ENCODE data around the gene PGAP6. TPM values are rescaled to one million over a fixed set of nuclear protein-coding genes. Genes with fewer than 3 reads are reported as not detected.
A peak's percentile ranks its signal among the peaks of the same experiment; 100 is the strongest.

The PGAP6 gene
- total and polyA plus RNA-seq, 9 of the 15 experiments (the other 6 are each of a cell fraction or from before 2014, with no cell fraction given): 0.45 to 50.2 (median 39.3) TPM

DNA sequence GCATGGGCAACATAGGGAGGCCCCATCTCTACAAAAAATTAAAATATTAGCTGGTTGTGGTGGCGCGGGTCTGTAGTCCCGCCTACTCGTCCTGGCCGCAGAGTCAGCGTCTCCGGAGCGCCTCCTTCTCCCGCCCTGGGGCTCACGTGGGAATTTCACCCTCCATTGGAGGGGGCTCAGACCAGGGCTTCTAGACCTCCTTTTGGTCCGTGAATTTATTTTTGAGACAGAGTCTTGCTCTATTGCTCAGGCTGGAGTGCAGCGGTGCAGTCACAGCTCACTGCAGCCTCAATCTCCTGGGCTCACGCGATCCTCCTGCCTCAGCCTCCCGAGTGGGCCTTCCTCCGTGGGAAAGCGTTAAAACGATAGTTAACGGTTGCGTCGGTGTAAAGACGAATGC is 14.8 kb upstream of the PGAP6 start (continued):
- TF ChIP-seq TRIM25 (IDR thresholded peaks at IDR 0.05; ENCODE audit: borderline replicate concordance) (no peak), ZNF408 (CRISPR knock-in tag; IDR thresholded peaks at IDR 0.05; ENCODE audit: low read depth) (no peak), SRSF9 (IDR thresholded peaks at IDR 0.05; ENCODE audit: borderline replicate concordance, low read depth, low read length) (no peak), SIX5 (IDR thresholded peaks at IDR 0.05; ENCODE audit: borderline replicate concordance in 1 of 2, insufficient read depth in 1 of 2, low read depth in 1 of 2, low read length in 2 of 2) (no peak), PHF20 (IDR thresholded peaks at IDR 0.05; ENCODE audit: partially characterized antibody) (no peak), ILK (tag; IDR thresholded peaks at IDR 0.05; ENCODE audit: borderline replicate concordance, low read depth) (no peak), SMARCE1 (IDR thresholded peaks at IDR 0.05) (no peak), ERF (CRISPR knock-in tag; IDR thresholded peaks at IDR 0.05) (no peak), PTBP1 (IDR thresholded peaks at IDR 0.05; ENCODE audit: low read depth, low read length) (no peak), SNAPC5 (CRISPR knock-in tag; IDR thresholded peaks at IDR 0.05) (no peak), JUNB (CRISPR knock-in tag; conservative IDR thresholded peaks at IDR 0.05) (no peak), ZNF121 (CRISPR knock-in tag; conservative IDR thresholded peaks at IDR 0.05) (peak; percentile 80), SAFB (IDR thresholded peaks at IDR 0.05; ENCODE audit: borderline replicate concordance, low read depth, low read length) (peak; percentile 76)
- TF ChIP-seq, protein P1, sequence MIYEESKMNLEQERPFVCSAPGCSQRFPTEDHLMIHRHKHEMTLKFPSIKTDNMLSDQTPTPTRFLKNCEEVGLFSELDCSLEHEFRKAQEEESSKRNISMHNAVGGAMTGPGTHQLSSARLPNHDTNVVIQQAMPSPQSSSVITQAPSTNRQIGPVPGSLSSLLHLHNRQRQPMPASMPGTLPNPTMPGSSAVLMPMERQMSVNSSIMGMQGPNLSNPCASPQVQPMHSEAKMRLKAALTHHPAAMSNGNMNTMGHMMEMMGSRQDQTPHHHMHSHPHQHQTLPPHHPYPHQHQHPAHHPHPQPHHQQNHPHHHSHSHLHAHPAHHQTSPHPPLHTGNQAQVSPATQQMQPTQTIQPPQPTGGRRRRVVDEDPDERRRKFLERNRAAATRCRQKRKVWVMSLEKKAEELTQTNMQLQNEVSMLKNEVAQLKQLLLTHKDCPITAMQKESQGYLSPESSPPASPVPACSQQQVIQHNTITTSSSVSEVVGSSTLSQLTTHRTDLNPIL (CRISPR knock-in tag; IDR thresholded peaks at IDR 0.05): no peak
- TF ChIP-seq, protein P2, sequence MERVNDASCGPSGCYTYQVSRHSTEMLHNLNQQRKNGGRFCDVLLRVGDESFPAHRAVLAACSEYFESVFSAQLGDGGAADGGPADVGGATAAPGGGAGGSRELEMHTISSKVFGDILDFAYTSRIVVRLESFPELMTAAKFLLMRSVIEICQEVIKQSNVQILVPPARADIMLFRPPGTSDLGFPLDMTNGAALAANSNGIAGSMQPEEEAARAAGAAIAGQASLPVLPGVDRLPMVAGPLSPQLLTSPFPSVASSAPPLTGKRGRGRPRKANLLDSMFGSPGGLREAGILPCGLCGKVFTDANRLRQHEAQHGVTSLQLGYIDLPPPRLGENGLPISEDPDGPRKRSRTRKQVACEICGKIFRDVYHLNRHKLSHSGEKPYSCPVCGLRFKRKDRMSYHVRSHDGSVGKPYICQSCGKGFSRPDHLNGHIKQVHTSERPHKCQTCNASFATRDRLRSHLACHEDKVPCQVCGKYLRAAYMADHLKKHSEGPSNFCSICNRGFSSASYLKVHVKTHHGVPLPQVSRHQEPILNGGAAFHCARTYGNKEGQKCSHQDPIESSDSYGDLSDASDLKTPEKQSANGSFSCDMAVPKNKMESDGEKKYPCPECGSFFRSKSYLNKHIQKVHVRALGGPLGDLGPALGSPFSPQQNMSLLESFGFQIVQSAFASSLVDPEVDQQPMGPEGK (CRISPR knock-in tag; IDR thresholded peaks at IDR 0.05; ENCODE audit: borderline replicate concordance): no peak
- TF ChIP-seq, protein P3, sequence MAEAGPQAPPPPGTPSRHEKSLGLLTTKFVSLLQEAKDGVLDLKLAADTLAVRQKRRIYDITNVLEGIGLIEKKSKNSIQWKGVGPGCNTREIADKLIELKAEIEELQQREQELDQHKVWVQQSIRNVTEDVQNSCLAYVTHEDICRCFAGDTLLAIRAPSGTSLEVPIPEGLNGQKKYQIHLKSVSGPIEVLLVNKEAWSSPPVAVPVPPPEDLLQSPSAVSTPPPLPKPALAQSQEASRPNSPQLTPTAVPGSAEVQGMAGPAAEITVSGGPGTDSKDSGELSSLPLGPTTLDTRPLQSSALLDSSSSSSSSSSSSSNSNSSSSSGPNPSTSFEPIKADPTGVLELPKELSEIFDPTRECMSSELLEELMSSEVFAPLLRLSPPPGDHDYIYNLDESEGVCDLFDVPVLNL (CRISPR knock-in tag; IDR thresholded peaks at IDR 0.05; ENCODE audit: low read depth): no peak
- TF ChIP-seq, protein P4, sequence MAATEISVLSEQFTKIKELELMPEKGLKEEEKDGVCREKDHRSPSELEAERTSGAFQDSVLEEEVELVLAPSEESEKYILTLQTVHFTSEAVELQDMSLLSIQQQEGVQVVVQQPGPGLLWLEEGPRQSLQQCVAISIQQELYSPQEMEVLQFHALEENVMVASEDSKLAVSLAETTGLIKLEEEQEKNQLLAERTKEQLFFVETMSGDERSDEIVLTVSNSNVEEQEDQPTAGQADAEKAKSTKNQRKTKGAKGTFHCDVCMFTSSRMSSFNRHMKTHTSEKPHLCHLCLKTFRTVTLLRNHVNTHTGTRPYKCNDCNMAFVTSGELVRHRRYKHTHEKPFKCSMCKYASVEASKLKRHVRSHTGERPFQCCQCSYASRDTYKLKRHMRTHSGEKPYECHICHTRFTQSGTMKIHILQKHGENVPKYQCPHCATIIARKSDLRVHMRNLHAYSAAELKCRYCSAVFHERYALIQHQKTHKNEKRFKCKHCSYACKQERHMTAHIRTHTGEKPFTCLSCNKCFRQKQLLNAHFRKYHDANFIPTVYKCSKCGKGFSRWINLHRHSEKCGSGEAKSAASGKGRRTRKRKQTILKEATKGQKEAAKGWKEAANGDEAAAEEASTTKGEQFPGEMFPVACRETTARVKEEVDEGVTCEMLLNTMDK (IDR thresholded peaks at IDR 0.05; ENCODE audit: borderline replicate concordance, insufficient read depth, low read depth, low read length, poor library complexity, severe bottlenecking): no peak
- TF ChIP-seq, protein P5, sequence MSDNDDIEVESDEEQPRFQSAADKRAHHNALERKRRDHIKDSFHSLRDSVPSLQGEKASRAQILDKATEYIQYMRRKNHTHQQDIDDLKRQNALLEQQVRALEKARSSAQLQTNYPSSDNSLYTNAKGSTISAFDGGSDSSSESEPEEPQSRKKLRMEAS (CRISPR knock-in tag; IDR thresholded peaks at IDR 0.05): peak; percentile 74

All from K562 (cell line).